Calu3 (cell line): ENCODE measurements around the gene TMEM198. TPM values are rescaled to one million over a fixed set of nuclear protein-coding genes. Genes with fewer than 3 reads are reported as not detected.

Experiments used
- BruUV-seq: library from RNA; stranded (reverse); fragments of 400-500 nt; replicated peaks from 2 replicates; lab custom pipeline; 2021; lab: Mats Ljungman, UMichigan
- CTCF ChIA-PET: fragments of 300-600 bp; sonication (Branson Sonifier 250); formaldehyde crosslinking; loops from one replicate; lab custom pipeline; 2022; ENCODE audit warnings: antibody characterized with exemption; lab: Charles Lee
- DNase-seq: peaks from one replicate; pipeline ENCODE4 v3.0.0; 2022
- H3K27ac Mint-ChIP-seq: one replicate; pipeline ENCODE4 v1.8.0; 2022; ENCODE audit warnings: mixed read lengths; ENCODE audit not compliant: unreplicated experiment
- H3K27me3 Mint-ChIP-seq: one replicate; pipeline ENCODE4 v1.8.0; 2022; ENCODE audit warnings: mixed read lengths; ENCODE audit not compliant: unreplicated experiment
- H3K36me3 Mint-ChIP-seq: one replicate; pipeline ENCODE4 v1.8.0; 2022; ENCODE audit warnings: mild to moderate bottlenecking, moderate library complexity, mixed read lengths; ENCODE audit not compliant: insufficient read depth, unreplicated experiment
- H3K4me1 Mint-ChIP-seq: one replicate; pipeline ENCODE4 v1.8.0; 2022; ENCODE audit warnings: mild to moderate bottlenecking, low read depth, mixed read lengths; ENCODE audit not compliant: unreplicated experiment
- H3K4me3 Mint-ChIP-seq: one replicate; pipeline ENCODE4 v1.8.0; 2022; ENCODE audit warnings: mild to moderate bottlenecking, low read depth, moderate library complexity, mixed read lengths; ENCODE audit not compliant: unreplicated experiment
- H3K9me3 Mint-ChIP-seq: one replicate; pipeline ENCODE4 v1.8.0; 2022; ENCODE audit warnings: low read depth, mixed read lengths; ENCODE audit not compliant: unreplicated experiment
- CTCF ChIP-seq: fragments of 200-600 bp; IDR thresholded peaks from one replicate; pipeline ENCODE4 v1.8.0; 2022; ENCODE audit warnings: antibody characterized with exemption; ENCODE audit not compliant: unreplicated experiment
- intact Hi-C: fragments of 100-400 bp; cut with micrococcal nuclease; formaldehyde crosslinking; loops from one replicate; pipeline ENCODE4 v1.10.0; 2022; ENCODE audit not compliant: unreplicated experiment
- total RNA-seq: library from RNA; stranded (reverse); gene quantifications from 2 replicates; pipeline ENCODE4 v1.2.3, GENCODE V29; 2022

Gene TMEM198
- total RNA-seq, 1 experiment from 2014 or later = 5.9 TPM

DNA sequence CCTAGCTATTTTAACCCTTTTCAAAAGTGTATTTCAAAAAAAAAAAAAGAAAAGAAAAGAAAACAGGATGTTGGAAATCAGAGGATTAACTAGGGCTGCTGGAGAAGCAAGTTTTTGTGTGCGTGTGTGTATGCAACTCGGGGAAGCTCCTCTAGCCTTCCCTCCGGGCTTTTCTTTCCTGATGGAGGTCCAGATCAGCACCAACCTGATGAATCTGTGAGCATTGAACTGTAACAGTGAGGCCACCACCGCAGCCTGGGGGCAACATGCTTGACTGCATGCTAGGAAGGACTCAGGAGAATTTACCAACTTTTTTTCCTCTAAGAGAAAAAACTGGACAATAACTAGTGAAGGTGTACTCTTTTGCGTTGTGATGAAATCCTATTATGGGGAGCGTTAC lies 25.2 kb downstream of the TMEM198 start:
- no peak for TF ChIP-seq CTCF
- DNase-seq = no peak
- Mint-ChIP-seq H3K9me3 (no peaks in the 10 kb centered on the region), H3K4me3 (no peak overlapping the region), H3K27ac (no peak overlapping the region), H3K4me1 (peaks cover 9% of the 10 kb centered on the region), H3K36me3 (peaks cover 46% of the 10 kb centered on the region), H3K27me3 (no peaks in the 10 kb centered on the region)
- BruUV-seq = no TSS peak
- CTCF ChIA-PET = no interaction called here
- intact Hi-C loops = no loop called here

DNA sequence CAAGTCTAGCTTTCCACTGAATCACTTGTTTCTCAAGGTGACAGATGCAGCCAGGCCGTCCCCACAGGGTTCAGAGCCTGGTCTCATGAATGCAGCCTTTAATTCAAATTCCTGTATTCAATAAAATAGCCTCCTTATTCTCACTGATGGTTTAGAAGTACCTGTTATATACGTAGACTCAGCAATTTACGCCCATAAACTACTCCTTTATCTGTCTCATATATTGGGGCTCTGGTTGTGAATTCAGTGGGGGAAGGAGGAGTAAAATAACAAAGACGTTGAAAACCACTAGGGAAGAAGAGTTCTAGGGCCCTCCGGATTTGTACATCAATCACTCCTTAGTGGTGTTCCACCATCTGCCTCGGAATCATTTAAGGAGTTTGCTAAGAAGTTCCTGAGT lies 25.8 kb downstream of the TMEM198 start:
- Mint-ChIP-seq H3K27me3 (no peaks in the 10 kb centered on the region), H3K36me3 (peaks cover 42% of the 10 kb centered on the region), H3K9me3 (no peaks in the 10 kb centered on the region), H3K27ac (no peak overlapping the region), H3K4me3 (peak overlapping the region; percentile 51), H3K4me1 (peaks cover 9% of the 10 kb centered on the region)
- TF ChIP-seq CTCF = no peak
- BruUV-seq = TSS peak; percentile 53
- CTCF ChIA-PET = no interaction called here
- intact Hi-C loops = no loop called here
- no peak for DNase-seq

DNA sequence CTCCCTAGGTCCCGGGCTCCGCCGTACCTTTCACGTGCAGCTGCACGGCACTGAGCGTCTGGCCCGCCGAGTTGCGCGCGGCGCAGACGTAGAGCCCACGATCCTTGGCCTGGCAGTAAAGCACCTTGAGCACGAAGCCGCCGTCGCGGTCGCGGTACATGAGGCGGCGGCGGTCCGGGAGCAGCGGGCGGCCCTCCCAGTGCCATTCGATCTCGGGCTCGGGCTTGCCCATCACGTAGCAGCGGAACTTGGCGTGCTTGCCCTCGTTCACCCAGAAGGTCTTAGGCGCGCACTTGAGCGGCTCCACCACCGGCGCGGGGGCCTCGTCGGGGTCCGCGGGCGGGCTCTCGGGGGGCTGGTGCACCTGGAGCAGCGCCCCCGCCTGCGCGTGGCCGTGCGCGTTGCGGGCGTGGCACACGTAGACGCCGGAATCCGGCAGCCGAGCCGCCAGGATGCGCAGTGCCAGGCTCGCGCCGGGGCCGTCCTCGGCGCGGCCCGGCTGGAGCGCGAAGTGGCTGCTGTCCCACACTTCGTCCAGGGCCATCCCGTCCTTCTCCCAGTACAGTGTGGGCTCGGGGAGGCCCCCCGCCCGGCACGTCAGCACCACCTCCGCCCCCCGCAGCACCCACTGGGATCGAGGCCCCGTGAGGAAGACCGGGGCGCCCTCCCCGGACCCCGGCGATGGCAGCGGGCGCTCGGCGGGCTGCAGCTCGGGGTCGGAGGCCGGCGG lies 26.5 kb downstream of the TMEM198 start:
- no peak for TF ChIP-seq CTCF
- peak; percentile 36 for DNase-seq
- no peak overlapping the region for H3K27ac Mint-ChIP-seq
- H3K4me1 Mint-ChIP-seq = peaks cover 9% of the 10 kb centered on the region
- H3K9me3 Mint-ChIP-seq = no peaks in the 10 kb centered on the region
- peaks cover under 1% of the 10 kb centered on the region for H3K27me3 Mint-ChIP-seq
- BruUV-seq = no TSS peak
- CTCF ChIA-PET = interaction anchor here (0.6 to 1.5 kb wide), 3 partner anchors 10 to 139 kb away, joined by 4 to 6 read pairs (median 5); no protein-coding TSS in a partner anchor
- H3K4me3 Mint-ChIP-seq = peak overlapping the region; percentile 51
- intact Hi-C loops = no loop called here
- H3K36me3 Mint-ChIP-seq = peaks cover 37% of the 10 kb centered on the region

DNA sequence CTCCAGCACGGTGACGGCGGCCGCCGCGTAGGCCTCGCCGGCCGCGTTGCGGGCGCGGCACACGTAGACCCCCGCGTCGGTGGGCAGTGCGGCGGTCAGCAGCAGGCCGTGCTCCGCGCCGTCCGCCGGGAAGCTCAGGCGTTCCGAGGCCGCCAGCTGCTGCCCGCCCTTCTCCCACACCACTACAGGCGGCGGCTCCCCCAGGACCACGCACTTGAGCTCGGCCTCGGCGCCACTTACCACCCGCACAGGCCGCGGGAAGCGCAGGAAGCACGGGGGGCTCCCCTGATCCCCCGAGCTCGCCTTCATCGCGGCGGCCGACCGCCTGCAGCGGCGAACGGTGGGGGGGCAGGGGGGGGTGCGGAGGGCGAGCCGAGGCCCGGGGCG lies 27.1 kb downstream of the TMEM198 start:
- intact Hi-C loops = no loop called here
- Mint-ChIP-seq H3K36me3 (peaks cover 37% of the 10 kb centered on the region), H3K4me3 (peak overlapping the region; percentile 51), H3K27ac (no peak overlapping the region), H3K27me3 (peaks cover 6% of the 10 kb centered on the region), H3K9me3 (no peaks in the 10 kb centered on the region), H3K4me1 (peaks cover 9% of the 10 kb centered on the region)
- CTCF ChIA-PET = interaction anchor here (0.6 to 1.5 kb wide), 5 partner anchors 11 to 139 kb away, joined by 3 to 6 read pairs (median 4); no protein-coding TSS in a partner anchor
- no peak for TF ChIP-seq CTCF
- BruUV-seq = no TSS peak
- peak; percentile 25 for DNase-seq
